Measurements from ENCODE around the gene RHOH. TPM values are rescaled to one million over a fixed set of nuclear protein-coding genes. Genes with fewer than 3 reads are reported as not detected.
A peak's percentile ranks its signal among the peaks of the same experiment; 100 is the strongest.

RHOH gene
- total RNA-seq, 1 donor from 2014 or later, result not detected

DNA sequence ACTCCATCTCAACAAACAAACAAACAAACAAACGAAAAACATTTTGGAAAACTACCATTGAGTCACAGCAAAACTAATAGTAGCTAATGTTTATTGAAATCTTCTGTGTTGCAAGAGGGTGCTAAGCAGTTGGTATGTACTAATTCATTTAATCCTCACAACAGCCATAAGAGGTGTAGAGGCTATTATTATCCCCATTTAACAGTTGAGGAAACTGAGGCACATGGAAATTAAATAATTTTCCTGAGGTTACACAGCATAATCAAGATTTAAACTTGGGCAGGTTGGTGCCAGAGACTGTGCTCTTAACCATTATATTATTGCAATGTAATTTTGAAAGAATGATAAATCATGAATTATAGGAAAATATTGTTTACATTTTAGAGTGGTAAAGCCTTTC lies 17.5 kb upstream of the RHOH start:
- no peak overlapping the region for H3K4me3 ChIP-seq (ENCODE audit: insufficient read depth, low read depth, low read length)
- H3K27me3 ChIP-seq (ENCODE audit: insufficient read depth, low read length), result no peaks in the 10 kb centered on the region
- H3K27ac ChIP-seq (ENCODE audit: low read depth, low read length), result no peak overlapping the region
- H3K79me2 ChIP-seq (ENCODE audit: insufficient read depth, low read length), result no peaks in the 10 kb centered on the region
- no peaks in the 10 kb centered on the region for H3K36me3 ChIP-seq (ENCODE audit: insufficient read depth, low read length)
- H2AFZ ChIP-seq (ENCODE audit: low read depth, low read length), result no peak overlapping the region
- DNase-seq (ENCODE audit: low read depth) (no peak), FAIRE-seq (no peak)
- peaks cover 3% of the 10 kb centered on the region for H3K4me1 ChIP-seq (ENCODE audit: insufficient read depth, low read length)
- TF ChIP-seq, protein P1, sequence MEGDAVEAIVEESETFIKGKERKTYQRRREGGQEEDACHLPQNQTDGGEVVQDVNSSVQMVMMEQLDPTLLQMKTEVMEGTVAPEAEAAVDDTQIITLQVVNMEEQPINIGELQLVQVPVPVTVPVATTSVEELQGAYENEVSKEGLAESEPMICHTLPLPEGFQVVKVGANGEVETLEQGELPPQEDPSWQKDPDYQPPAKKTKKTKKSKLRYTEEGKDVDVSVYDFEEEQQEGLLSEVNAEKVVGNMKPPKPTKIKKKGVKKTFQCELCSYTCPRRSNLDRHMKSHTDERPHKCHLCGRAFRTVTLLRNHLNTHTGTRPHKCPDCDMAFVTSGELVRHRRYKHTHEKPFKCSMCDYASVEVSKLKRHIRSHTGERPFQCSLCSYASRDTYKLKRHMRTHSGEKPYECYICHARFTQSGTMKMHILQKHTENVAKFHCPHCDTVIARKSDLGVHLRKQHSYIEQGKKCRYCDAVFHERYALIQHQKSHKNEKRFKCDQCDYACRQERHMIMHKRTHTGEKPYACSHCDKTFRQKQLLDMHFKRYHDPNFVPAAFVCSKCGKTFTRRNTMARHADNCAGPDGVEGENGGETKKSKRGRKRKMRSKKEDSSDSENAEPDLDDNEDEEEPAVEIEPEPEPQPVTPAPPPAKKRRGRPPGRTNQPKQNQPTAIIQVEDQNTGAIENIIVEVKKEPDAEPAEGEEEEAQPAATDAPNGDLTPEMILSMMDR (IDR thresholded peaks at IDR 0.05; ENCODE audit: insufficient read depth, low read depth, low read length), result no peak
- no peak for TF ChIP-seq EZH2 (IDR thresholded peaks at IDR 0.05; ENCODE audit: insufficient read depth, low read length)
- Mint-ChIP-seq H3K4me3 (ENCODE audit: unreplicated experiment) (no peak overlapping the region), H3K36me3 (ENCODE audit: low read depth, unreplicated experiment) (no peaks in the 10 kb centered on the region), H3K27ac (ENCODE audit: unreplicated experiment) (no peak overlapping the region), H3K27me3 (ENCODE audit: low read depth, unreplicated experiment) (no peaks in the 10 kb centered on the region), H3K4me1 (ENCODE audit: low read depth, unreplicated experiment) (peaks cover 5% of the 10 kb centered on the region), H3K9me3 (ENCODE audit: unreplicated experiment) (peaks cover 3% of the 10 kb centered on the region)
- no peaks in the 10 kb centered on the region for H3K9me3 ChIP-seq (ENCODE audit: insufficient read depth, low read depth, low read length)
- no peaks in the 10 kb centered on the region for H4K20me1 ChIP-seq (ENCODE audit: insufficient read depth, low read length)
- no peak overlapping the region for H3K4me2 ChIP-seq (ENCODE audit: low read length)
- no peak overlapping the region for H3K9ac ChIP-seq (ENCODE audit: low read length)

GRCh38 chr4:40180356-40180755 lies 16.5 kb upstream of the RHOH start:
- Histone ChIP-seq H3K9ac (ENCODE audit: low read length) (no peak overlapping the region), H3K9me3 (ENCODE audit: insufficient read depth, low read depth, low read length) (no peaks in the 10 kb centered on the region), H3K4me1 (ENCODE audit: insufficient read depth, low read length) (peaks cover 3% of the 10 kb centered on the region), H4K20me1 (ENCODE audit: insufficient read depth, low read length) (no peaks in the 10 kb centered on the region), H3K79me2 (ENCODE audit: insufficient read depth, low read length) (no peaks in the 10 kb centered on the region), H2AFZ (ENCODE audit: low read depth, low read length) (no peak overlapping the region), H3K27me3 (ENCODE audit: insufficient read depth, low read length) (no peaks in the 10 kb centered on the region), H3K4me2 (ENCODE audit: low read length) (no peak overlapping the region), H3K36me3 (ENCODE audit: insufficient read depth, low read length) (no peaks in the 10 kb centered on the region), H3K4me3 (ENCODE audit: insufficient read depth, low read depth, low read length) (no peak overlapping the region), H3K27ac (ENCODE audit: low read depth, low read length) (peak overlapping the region; percentile 9)
- Mint-ChIP-seq H3K36me3 (ENCODE audit: low read depth, unreplicated experiment) (no peaks in the 10 kb centered on the region), H3K27me3 (ENCODE audit: low read depth, unreplicated experiment) (no peaks in the 10 kb centered on the region), H3K4me3 (ENCODE audit: unreplicated experiment) (no peak overlapping the region), H3K4me1 (ENCODE audit: low read depth, unreplicated experiment) (peaks cover 5% of the 10 kb centered on the region), H3K9me3 (ENCODE audit: unreplicated experiment) (peaks cover 3% of the 10 kb centered on the region), H3K27ac (ENCODE audit: unreplicated experiment) (no peak overlapping the region)
- TF ChIP-seq, protein P1 (IDR thresholded peaks at IDR 0.05; ENCODE audit: insufficient read depth, low read depth, low read length), result no peak
- TF ChIP-seq EZH2 (IDR thresholded peaks at IDR 0.05; ENCODE audit: insufficient read depth, low read length), result no peak
- DNase-seq (ENCODE audit: low read depth) (peak; percentile 91), FAIRE-seq (peak; percentile 32)

- H3K4me3 Mint-ChIP-seq (ENCODE audit: unreplicated experiment), result no peak overlapping the region
- DNase-seq (ENCODE audit: low read depth), result no peak
- no peaks in the 10 kb centered on the region for H3K9me3 ChIP-seq (ENCODE audit: insufficient read depth, low read depth, low read length)
- H3K79me2 ChIP-seq (ENCODE audit: insufficient read depth, low read length), result no peaks in the 10 kb centered on the region
- no peaks in the 10 kb centered on the region for H3K36me3 ChIP-seq (ENCODE audit: insufficient read depth, low read length)
- H3K4me1 Mint-ChIP-seq (ENCODE audit: low read depth, unreplicated experiment), result peaks cover 12% of the 10 kb centered on the region
- peaks cover 3% of the 10 kb centered on the region for H3K9me3 Mint-ChIP-seq (ENCODE audit: unreplicated experiment)
- no peak overlapping the region for H2AFZ ChIP-seq (ENCODE audit: low read depth, low read length)
- H3K4me1 ChIP-seq (ENCODE audit: insufficient read depth, low read length), result peaks cover 3% of the 10 kb centered on the region
- no peaks in the 10 kb centered on the region for H3K27me3 ChIP-seq (ENCODE audit: insufficient read depth, low read length)
- no peak overlapping the region for H3K27ac Mint-ChIP-seq (ENCODE audit: unreplicated experiment)
- H3K4me2 ChIP-seq (ENCODE audit: low read length), result no peak overlapping the region
- H3K36me3 Mint-ChIP-seq (ENCODE audit: low read depth, unreplicated experiment), result no peaks in the 10 kb centered on the region
- TF ChIP-seq EZH2 (IDR thresholded peaks at IDR 0.05; ENCODE audit: insufficient read depth, low read length), result no peak
- TF ChIP-seq, protein P1 (IDR thresholded peaks at IDR 0.05; ENCODE audit: insufficient read depth, low read depth, low read length), result no peak
- H3K27ac ChIP-seq (ENCODE audit: low read depth, low read length), result no peak overlapping the region
- H3K4me3 ChIP-seq (ENCODE audit: insufficient read depth, low read depth, low read length), result no peak overlapping the region
- FAIRE-seq, result no peak
- H3K9ac ChIP-seq (ENCODE audit: low read length), result no peak overlapping the region
- no peaks in the 10 kb centered on the region for H4K20me1 ChIP-seq (ENCODE audit: insufficient read depth, low read length)
- no peaks in the 10 kb centered on the region for H3K27me3 Mint-ChIP-seq (ENCODE audit: low read depth, unreplicated experiment)
These were observed 14.8 kb upstream of the RHOH start for GRCh38 chr4:40182001-40182400.

All from astrocyte (in vitro differentiated cells and primary cell).